Fibroblast of mammary gland (primary cell): ENCODE results near the gene TRAF1.
A peak's percentile ranks its signal among the peaks of the same experiment; 100 is the strongest.

Source experiments
- DNase-seq: peaks from one replicate; pipeline ENCODE4 v3.0.0-alpha.2; 2010; ENCODE audit warnings: low read depth
- H3K4me3 ChIP-seq: 2 replicates; pipeline ENCODE4 v1.5.1; 2011; ENCODE audit warnings: low read depth, mild to moderate bottlenecking, low read length, moderate library complexity; ENCODE audit not compliant: control insufficient read depth
- TF ChIP-seq, protein P1 (sequence below): conservative IDR thresholded peaks from 2 replicates; pipeline ENCODE4 v1.5.1; 2011; ENCODE audit warnings: low read depth, low read length, inconsistent platforms; ENCODE audit not compliant: control insufficient read depth, insufficient read depth

Gene TRAF1

DNA sequence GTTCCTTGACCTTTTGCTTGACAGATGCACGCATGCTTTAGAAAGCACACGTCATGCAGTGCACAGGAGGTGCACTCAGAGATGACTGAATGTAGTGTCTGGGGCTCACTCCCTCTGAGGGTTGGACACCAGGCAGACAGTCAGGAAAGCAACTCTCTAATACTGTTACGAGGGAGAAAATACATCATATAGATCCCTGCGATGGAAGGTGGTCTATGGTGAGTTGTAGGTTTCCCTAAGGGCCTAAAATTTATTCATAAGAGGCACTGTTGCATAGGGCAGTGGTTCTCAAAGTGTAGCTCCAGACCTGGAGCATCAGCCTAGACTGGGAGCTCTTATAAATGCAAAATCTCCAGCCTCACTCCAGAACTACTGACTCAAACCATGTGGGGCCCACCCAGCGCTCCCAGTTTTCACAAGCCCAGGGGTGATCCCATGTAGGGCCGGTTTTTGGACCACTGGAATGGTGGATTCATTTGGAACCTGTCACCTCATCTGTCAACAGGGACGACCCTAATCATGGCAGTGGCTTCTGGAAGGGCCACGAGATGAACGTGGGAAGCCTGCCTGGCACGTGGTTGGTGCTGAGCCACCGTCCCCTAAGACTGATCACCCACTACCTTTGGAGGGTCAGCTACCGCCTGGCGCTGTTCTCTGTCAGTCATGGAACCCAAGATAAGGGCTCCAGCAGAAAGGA lies 32.8 kb downstream of the TRAF1 start:
- TF ChIP-seq, protein P1, sequence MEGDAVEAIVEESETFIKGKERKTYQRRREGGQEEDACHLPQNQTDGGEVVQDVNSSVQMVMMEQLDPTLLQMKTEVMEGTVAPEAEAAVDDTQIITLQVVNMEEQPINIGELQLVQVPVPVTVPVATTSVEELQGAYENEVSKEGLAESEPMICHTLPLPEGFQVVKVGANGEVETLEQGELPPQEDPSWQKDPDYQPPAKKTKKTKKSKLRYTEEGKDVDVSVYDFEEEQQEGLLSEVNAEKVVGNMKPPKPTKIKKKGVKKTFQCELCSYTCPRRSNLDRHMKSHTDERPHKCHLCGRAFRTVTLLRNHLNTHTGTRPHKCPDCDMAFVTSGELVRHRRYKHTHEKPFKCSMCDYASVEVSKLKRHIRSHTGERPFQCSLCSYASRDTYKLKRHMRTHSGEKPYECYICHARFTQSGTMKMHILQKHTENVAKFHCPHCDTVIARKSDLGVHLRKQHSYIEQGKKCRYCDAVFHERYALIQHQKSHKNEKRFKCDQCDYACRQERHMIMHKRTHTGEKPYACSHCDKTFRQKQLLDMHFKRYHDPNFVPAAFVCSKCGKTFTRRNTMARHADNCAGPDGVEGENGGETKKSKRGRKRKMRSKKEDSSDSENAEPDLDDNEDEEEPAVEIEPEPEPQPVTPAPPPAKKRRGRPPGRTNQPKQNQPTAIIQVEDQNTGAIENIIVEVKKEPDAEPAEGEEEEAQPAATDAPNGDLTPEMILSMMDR = no peak
- no peak overlapping the region for H3K4me3 ChIP-seq
- DNase-seq = peak; percentile 25

DNA sequence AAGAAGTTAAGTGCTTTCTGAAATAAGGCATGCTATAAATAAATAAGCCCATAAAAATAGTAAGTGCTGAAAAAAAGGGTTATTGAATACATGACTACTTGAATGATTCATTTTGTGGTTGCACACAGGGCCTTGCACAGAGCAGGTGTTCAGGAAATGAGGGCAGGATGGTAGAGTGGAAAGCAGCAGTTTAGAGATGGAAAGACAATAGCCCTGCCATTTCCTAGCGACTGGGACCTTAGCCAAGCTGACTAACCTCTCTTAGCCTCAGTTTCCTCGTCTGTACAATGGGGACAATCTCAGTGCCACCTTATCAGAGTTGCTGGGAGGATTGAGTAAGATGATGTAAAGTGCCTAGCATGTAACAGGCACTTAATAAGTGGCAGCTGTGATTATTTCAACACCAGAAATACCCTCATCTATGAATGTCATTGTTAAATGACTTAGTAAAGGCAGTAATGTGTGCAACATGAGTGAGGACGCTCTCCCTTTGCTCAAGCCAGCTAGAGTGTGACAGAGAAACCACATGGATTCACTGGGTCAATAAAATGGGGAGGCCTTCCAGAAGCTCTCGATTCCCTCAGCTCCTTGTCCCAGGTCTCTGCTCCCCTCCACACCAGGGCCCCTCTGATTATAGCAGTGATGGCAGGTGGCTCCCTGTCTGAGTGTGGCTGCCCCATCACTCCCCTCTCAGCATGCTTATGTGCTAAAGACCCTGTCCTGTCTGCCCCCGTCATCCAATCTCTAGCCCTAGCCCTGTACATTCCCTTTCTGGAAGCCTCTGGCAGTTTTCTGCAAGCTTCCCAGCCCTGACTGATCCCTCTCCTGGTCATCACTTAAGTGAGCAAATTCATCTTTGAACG lies 33.6 kb downstream of the TRAF1 start:
- TF ChIP-seq, protein P1 = no peak
- peak; percentile 87 for DNase-seq
- H3K4me3 ChIP-seq = no peak overlapping the region

DNA sequence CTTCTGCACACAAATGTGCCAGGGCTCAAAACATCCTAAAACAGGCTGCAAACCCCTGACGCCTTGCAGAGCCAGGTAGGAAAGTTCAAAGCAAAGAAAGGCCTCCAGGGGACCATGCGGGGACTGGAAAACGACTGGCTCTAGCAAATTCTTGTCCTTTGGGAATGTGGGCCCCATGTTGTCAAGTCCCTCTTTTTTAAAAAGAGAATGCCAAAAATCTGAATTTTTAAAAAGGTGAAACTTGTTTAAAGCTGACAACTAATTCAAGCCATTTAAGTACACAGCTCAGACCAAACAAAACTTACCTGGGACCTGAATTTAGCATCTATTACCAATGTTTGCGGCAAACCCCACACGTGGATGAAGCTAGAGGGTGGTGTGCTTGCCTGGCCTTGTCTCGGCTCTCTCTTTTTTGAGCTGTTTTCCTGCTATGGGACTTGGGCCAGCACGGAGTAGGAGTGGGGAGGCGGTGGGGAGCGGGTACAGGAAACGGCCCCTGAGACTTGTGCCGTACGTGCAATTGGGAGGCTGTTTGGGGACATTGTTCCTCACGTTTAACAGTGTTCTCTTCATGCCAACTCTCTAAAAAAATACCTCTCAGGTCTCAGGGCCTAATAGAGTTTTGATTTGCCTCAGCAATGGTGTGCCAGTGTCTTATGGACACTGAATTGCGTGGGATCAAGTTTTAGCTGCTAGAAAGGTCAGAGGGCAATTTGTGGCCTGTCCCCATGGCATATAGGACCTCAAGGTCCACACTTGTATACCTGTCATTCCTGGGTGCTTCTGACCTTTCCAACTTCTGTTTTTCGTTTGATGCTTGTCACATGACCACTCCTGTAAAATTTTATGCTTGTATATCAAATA lies 34.5 kb downstream of the TRAF1 start:
- TF ChIP-seq, protein P1 = no peak
- no peak for DNase-seq
- no peak overlapping the region for H3K4me3 ChIP-seq

DNA sequence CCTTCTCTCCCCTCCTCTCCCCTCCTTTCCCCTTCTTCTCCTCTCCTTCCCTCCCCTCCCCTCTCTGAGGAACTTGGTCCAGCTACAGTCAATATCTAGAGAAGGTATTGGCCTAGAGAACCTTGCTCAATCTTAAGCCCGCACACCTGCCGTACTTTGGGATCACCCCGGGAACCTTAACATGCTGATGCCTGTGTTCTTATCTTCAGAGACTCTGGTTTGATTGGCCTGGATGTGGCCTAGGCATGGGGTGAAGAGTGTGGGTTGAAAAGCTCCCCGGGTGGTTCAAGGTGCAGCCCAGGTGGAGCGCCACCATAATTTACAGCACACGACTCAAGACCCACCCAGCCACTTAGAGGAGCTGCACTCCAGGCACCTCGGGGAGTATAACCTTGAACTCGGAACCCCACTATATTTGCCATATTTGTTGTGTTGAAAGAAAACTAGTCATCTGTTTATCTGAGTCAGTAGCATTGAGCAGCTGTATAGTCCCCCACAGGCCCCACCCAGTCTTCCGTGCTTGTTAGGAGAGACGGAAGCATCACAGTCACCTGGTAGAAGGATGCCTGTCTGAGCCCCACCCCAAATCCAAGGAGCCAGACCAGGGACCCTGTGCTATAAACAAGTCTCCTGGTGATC lies 35.2 kb downstream of the TRAF1 start:
- peak; percentile 26 for DNase-seq
- TF ChIP-seq, protein P1 = no peak
- H3K4me3 ChIP-seq = no peak overlapping the region

DNA sequence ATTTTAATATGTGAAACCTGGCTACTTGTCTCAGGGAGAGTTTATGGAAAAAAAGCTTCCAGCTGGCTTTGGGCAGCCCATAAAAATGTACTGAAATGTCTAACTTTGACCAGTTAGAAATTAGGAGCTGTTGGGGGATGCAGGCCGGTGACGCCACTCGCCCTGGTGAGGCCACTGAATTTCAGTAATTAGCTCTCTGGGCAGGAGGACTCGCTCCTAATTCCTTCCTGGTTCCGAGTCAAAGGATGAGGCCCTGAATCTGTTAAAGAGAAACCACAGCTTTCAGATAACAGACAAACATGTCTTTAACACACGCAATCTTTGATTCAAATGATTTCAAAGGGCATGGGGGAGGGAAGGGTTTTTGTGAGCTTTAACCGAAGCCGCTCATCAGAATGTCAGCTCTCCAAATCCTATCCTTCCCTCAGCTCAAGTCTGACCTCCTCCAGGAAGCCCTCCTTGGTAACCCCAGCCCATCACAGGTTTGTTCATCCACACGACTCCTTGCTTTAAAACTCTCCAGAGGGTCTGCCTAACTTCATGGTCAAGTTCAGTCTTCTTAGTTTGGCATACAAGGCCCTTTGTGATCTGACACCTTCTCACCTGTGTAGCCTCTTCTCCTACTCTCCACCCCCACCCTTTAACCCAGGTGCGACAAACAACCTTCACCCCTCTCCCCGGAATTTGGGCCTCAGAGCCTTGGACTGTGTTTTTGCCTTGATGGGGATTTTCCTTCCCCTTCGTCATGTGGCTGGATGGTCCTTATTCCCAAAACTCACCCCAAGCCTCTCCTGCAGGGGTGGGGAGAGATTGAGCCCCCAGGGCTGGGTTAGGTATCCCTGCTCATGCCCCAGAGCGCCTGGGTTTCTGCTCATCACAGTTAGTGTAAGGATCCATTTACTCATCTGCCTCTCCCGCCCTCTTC lies 36.0 kb downstream of the TRAF1 start:
- TF ChIP-seq, protein P1 = no peak
- DNase-seq = no peak
- no peak overlapping the region for H3K4me3 ChIP-seq
